ENCODE results near the gene FAM83E.
"Not testable (repeated sequence)": the region's sequence is repeated elsewhere in the genome, so short reads cannot be mapped to it uniquely, and the experiment has no call there.

Gene FAM83E

GRCh38 chr19:48632692-48633147 is 17.8 kb upstream of the FAM83E start:
- in situ Hi-C loops (cut with MboI; ENCODE audit: low sequenced_read_pairs, unreplicated experiment), result no loop called here
- DNase-seq (ENCODE audit: low spot score), result no peak
- no peak for TF ChIP-seq CTCF (IDR thresholded peaks at IDR 0.05; ENCODE audit: borderline replicate concordance, control extremely low read depth, extremely low read depth, insufficient read depth, missing control alignments)

GRCh38 chr19:48632286-48632685 is 17.4 kb upstream of the FAM83E start:
- not testable (repeated sequence) for DNase-seq (ENCODE audit: low spot score)

GRCh38 chr19:48631225-48631624 is 16.3 kb upstream of the FAM83E start:
- no peak for DNase-seq (ENCODE audit: low spot score)
- no peak for TF ChIP-seq CTCF (IDR thresholded peaks at IDR 0.05; ENCODE audit: borderline replicate concordance, control extremely low read depth, extremely low read depth, insufficient read depth, missing control alignments)
- in situ Hi-C loops (cut with MboI; ENCODE audit: low sequenced_read_pairs, unreplicated experiment), result no loop called here

More at GRCh38 chr19:48632286-48632685, 17.4 kb upstream of the FAM83E start:
- in situ Hi-C loops (cut with MboI; ENCODE audit: low sequenced_read_pairs, unreplicated experiment), result not testable (repeated sequence)

- in situ Hi-C loops (cut with MboI; ENCODE audit: low sequenced_read_pairs, unreplicated experiment), result no loop called here
- TF ChIP-seq CTCF (IDR thresholded peaks at IDR 0.05; ENCODE audit: borderline replicate concordance, control extremely low read depth, extremely low read depth, insufficient read depth, missing control alignments), result no peak
- no peak for DNase-seq (ENCODE audit: low spot score)
These were observed 15.6 kb upstream of the FAM83E start for GRCh38 chr19:48630296-48631063.

GRCh38 chr19:48629599-48630295 is 14.9 kb upstream of the FAM83E start:
- TF ChIP-seq CTCF (IDR thresholded peaks at IDR 0.05; ENCODE audit: borderline replicate concordance, control extremely low read depth, extremely low read depth, insufficient read depth, missing control alignments), result no peak
- no peak for DNase-seq (ENCODE audit: low spot score)
- in situ Hi-C loops (cut with MboI; ENCODE audit: low sequenced_read_pairs, unreplicated experiment), result no loop called here

GRCh38 chr19:48629297-48629598 is 14.4 kb upstream of the FAM83E start:
- no peak for DNase-seq (ENCODE audit: low spot score)
- in situ Hi-C loops (cut with MboI; ENCODE audit: low sequenced_read_pairs, unreplicated experiment), result no loop called here
- no peak for TF ChIP-seq CTCF (IDR thresholded peaks at IDR 0.05; ENCODE audit: borderline replicate concordance, control extremely low read depth, extremely low read depth, insufficient read depth, missing control alignments)
